ENCODE data around the gene PRMT7.

Gene PRMT7

DNA sequence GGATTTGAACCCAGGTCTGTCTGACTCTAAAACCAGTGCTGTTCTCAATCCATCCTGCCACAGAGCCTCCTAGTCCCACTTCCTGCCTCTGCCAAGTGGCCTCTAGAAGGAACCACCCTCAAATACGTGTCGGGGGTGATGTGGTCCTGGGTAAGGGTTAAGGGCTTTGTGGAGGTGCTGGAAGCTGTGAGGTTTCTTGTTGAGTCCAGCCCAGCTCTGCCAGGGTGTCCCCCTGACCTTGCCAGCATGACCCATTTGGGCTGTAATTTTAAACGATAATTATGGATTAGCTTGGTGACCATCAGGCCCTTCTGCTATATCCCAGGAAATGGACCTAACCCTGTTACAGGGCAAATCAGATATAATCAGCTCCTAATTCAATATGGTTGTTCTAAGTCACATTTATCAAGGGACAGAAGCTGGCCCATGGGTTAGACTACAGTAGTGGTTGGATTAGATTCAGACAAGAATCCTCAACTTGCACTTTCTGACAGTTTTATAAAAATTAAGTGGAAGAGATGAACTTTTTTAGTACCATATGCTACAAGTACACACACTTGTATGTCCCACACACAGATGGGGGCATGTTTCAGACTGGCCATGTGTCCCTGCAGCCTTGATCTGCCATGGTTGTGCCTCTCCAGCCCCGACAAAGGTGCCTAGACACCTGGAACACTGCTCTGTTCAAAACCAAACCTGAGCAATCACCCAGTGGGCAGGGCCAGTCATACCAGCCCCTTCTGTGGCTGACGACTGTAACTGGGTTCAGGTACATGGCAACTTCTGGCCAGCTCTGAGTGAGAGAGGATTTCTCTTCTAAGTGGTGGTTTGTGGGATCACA is 89.5 kb downstream of the PRMT7 start:
- no peak for DNase-seq

DNA sequence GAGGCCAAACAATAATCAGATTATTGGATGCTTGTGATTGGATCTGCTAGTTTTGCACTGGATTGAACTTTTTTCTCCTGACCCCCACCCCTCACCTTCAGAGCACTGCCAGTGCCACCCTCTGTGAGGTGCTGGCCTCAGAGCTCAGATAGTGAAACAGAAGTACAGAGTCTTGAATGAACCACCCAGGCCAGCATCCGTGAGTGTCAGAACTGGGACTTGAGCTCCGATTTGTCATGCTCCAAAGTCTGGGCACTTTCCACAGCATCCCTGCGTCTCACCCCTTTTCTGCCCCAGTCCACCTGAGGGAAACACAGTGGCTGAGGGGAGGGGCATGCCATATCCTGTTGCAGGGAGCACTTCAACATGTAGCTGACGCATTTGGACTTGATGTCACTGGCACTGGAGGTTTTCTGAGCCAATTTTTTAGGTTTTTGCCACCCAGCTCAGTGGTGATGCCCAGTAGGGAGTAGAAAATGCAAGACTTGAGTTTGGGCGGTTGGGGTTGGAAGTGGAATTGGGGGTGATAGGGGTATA is 90.2 kb downstream of the PRMT7 start:
- no peak for DNase-seq

GRCh38 chr16:68401871-68402747 is 91.3 kb downstream of the PRMT7 start:
- no peak for DNase-seq

GRCh38 chr16:68402748-68403040 is 91.9 kb downstream of the PRMT7 start:
- no peak for DNase-seq

DNA sequence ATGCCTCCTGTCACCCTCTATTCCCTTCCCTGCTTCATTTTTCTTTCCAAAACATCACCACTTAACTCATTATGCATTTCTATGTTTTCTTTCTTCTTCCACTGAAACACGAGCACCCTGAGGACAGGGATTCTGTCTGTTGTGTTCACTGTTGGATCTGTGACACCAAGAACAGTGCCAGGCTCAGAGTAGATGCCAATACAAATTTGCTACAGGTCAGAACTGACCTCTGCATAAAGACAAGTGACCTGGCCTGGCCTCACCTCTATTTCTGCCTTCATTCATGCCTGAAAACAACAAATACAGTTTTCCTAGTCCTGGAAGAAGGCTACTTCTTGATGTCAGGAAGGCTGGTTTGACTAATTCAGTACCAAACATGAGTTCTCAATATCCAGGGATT is 92.4 kb downstream of the PRMT7 start:
- no peak for DNase-seq

DNA sequence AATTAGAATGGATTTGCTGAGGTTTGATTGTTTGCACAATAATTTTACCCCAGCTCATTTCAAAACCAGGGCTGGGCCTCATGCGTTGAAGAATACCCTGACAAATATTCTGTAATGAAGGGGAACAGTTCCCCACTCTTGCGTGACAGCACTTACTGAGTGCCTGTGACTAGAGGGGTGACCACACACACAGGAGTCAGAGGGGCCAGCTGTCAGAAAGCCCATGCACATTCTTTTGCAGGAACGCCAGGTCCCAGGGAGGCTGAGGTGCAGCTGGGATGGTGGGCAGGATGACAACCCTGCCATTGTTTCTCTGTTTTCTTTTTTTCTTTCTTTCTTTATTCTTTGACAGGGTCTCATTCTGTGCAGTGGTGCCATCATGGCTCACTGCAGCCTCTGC is 92.9 kb downstream of the PRMT7 start:
- DNase-seq: no peak

DNA sequence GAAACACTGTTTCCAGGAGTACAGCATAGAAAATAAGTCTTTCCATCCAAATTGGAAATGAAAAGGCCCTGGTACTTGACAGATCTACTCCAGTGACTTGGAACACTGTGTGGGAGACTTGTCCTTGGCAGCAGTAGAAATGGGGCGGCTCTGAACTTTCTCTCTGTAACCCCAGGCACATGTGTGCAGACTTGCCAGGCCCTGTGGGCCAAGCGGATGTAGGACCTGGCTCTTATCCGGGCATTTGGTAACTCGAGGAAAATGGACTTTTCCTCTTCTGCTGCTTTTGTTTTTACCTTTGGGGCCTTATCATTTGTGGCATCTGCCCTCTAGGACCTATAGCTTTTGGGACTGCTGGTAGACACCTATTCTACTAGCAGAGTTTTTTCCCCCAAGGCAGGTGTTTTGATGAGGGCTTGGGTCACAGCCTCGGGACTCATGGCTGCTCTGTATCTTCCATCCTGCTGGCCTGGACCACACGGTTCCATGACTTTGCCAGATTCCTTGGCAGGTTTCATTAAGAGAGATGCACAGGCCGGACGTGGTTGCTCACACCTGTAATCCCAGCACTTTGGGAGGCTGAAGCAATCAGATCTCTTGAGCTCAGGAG is 94.0 kb downstream of the PRMT7 start:
- no peak for DNase-seq

GRCh38 chr16:68406458-68407152 is 95.8 kb downstream of the PRMT7 start:
- no peak for DNase-seq
